Stomach (tissue), 4 donors: Measurements from ENCODE around the gene NR2F2.

ENCODE experiments used
- POLR2A ChIP-seq, 4 donors: fragments of 450-650 bp; IDR thresholded peaks; one replicate each; pipeline ENCODE4 v1.6.1; 2016; ENCODE audit warnings: antibody characterized with exemption in 4 of 4, control low read depth in 2 of 4, mild to moderate bottlenecking in 1 of 4, moderate library complexity in 1 of 4
- POLR2AphosphoS5 ChIP-seq, 3 donors: sonication (generic); formaldehyde crosslinking; IDR thresholded peaks; one replicate each; pipeline ENCODE4 v1.6.1; 2016; ENCODE audit warnings: antibody characterized with exemption in 3 of 3
- TF ChIP-seq, protein P1 (sequence below), 7 experiments: fragments of 450-650 bp in 4 of 7; fragments of 200-600 bp in 3 of 7; sonication (generic) in 3 of 7; IDR thresholded peaks; one replicate each; pipeline ENCODE4 v1.5.1; 2016 to 2019; ENCODE audit warnings: antibody characterized with exemption in 7 of 7, control low read depth in 2 of 7, mild to moderate bottlenecking in 1 of 7

DNA sequence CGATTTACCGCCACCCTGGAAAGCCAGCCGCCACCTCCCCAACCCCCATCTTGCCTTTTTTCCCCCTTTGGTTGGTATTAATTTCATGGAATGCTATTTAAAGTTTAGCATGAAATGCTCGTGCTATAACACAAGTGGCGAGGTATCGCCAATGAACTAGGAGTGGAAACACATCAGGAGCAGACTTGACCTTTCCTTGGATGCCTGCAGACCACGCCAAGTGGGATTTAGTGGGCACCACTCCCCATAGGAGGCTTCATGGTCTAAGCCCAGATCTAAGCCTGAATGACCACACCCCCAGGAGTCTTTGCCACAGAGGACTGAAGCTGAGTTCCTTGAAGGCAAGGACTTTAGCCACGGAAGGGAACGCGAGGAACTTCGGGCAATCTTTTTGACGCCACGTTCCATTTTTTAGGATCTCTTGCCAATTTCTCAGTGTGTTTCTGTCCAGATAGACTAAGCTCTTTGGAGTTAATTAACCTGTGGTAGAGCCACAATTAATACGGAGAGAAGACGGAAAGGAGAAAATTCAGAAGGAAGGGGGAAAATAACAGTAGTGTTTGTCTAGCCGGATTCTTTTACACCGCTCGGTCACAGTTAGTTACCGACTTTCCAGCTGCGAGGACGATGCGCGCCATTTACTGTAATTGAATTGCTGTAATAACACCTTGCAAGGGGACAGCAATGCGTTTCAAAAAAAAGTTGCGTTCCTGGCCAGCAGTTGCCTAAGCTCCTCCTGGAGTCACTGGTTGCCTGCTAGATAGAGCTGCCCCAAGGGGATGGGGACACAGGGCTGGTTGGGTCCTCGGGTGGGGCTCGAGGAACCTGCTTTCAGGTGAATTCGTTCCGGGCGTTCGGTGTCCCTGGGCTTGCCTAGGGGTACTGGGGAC, 37.1 kb downstream of the NR2F2 start:
- TF ChIP-seq, protein P1, sequence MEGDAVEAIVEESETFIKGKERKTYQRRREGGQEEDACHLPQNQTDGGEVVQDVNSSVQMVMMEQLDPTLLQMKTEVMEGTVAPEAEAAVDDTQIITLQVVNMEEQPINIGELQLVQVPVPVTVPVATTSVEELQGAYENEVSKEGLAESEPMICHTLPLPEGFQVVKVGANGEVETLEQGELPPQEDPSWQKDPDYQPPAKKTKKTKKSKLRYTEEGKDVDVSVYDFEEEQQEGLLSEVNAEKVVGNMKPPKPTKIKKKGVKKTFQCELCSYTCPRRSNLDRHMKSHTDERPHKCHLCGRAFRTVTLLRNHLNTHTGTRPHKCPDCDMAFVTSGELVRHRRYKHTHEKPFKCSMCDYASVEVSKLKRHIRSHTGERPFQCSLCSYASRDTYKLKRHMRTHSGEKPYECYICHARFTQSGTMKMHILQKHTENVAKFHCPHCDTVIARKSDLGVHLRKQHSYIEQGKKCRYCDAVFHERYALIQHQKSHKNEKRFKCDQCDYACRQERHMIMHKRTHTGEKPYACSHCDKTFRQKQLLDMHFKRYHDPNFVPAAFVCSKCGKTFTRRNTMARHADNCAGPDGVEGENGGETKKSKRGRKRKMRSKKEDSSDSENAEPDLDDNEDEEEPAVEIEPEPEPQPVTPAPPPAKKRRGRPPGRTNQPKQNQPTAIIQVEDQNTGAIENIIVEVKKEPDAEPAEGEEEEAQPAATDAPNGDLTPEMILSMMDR (IDR thresholded peaks at IDR 0.05): no peak
- TF ChIP-seq POLR2A (IDR thresholded peaks at IDR 0.05): no peak
- TF ChIP-seq POLR2AphosphoS5 (IDR thresholded peaks at IDR 0.05): no peak
